ENCODE measurements around the gene LBH. TPM values are rescaled to one million over a fixed set of nuclear protein-coding genes. Genes with fewer than 3 reads are reported as not detected.

LBH gene
- polyA plus RNA-seq, 3 donors = 0.41 to 0.76 (median 0.42) TPM

GRCh38 chr2:30253873-30254684 is 22.7 kb downstream of the LBH start:
- H3K4me2 ChIP-seq (replicated peaks; ENCODE audit: extremely low read depth, low read length, poor library complexity, severe bottlenecking) = no peak overlapping the region
- TF ChIP-seq, protein P1, sequence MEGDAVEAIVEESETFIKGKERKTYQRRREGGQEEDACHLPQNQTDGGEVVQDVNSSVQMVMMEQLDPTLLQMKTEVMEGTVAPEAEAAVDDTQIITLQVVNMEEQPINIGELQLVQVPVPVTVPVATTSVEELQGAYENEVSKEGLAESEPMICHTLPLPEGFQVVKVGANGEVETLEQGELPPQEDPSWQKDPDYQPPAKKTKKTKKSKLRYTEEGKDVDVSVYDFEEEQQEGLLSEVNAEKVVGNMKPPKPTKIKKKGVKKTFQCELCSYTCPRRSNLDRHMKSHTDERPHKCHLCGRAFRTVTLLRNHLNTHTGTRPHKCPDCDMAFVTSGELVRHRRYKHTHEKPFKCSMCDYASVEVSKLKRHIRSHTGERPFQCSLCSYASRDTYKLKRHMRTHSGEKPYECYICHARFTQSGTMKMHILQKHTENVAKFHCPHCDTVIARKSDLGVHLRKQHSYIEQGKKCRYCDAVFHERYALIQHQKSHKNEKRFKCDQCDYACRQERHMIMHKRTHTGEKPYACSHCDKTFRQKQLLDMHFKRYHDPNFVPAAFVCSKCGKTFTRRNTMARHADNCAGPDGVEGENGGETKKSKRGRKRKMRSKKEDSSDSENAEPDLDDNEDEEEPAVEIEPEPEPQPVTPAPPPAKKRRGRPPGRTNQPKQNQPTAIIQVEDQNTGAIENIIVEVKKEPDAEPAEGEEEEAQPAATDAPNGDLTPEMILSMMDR (IDR thresholded peaks at IDR 0.05) = no peak
- intact Hi-C loops (cut with micrococcal nuclease) = no loop called here

GRCh38 chr2:30254685-30255001 is 23.3 kb downstream of the LBH start:
- no peaks in the 10 kb centered on the region for H3K27me3 ChIP-seq (ENCODE audit: control insufficient read depth in 2 of 2, insufficient read depth in 2 of 2, low read length in 2 of 2)
- H3K4me2 ChIP-seq (replicated peaks; ENCODE audit: extremely low read depth, low read length, poor library complexity, severe bottlenecking) = no peak overlapping the region
- H3K36me3 ChIP-seq (replicated peaks in 1 of 2; ENCODE audit: control insufficient read depth in 1 of 2, insufficient read depth in 2 of 2, low read length in 2 of 2) = no peaks in the 10 kb centered on the region
- TF ChIP-seq, protein P1 (IDR thresholded peaks at IDR 0.05) = no peak
- Mint-ChIP-seq H3K4me3 (no peak overlapping the region), H3K4me1 (no peaks in the 10 kb centered on the region), H3K36me3 (no peaks in the 10 kb centered on the region), H3K27me3 (ENCODE audit: low read depth in 3 of 3) (peaks cover 5 to 9% (median 8%) of the 10 kb centered on the region in 3 donors), H3K27ac (no peak overlapping the region), H3K9me3 (peaks cover 0 to 8% (median 0%) of the 10 kb centered on the region in 7 donors)
- no peaks in the 10 kb centered on the region for H3K4me1 ChIP-seq (ENCODE audit: control insufficient read depth in 1 of 2, insufficient read depth in 2 of 2, low read length in 2 of 2)
- no peak for DNase-seq
- no peaks in the 10 kb centered on the region for H3K9me3 ChIP-seq (replicated peaks in 1 of 2; ENCODE audit: control insufficient read depth in 1 of 2, insufficient read depth in 1 of 2, low read length in 2 of 2)
- H3K9ac ChIP-seq (ENCODE audit: insufficient read depth, low read length, poor library complexity, severe bottlenecking) = no peak overlapping the region
- no peak overlapping the region for H3K27ac ChIP-seq (ENCODE audit: low read depth in 1 of 2, low read length in 2 of 2)
- no peak overlapping the region for H2AFZ ChIP-seq (ENCODE audit: insufficient read depth, low read depth, low read length, poor library complexity, severe bottlenecking)
- H3K79me2 ChIP-seq (ENCODE audit: insufficient read depth, low read length) = no peaks in the 10 kb centered on the region
- no peak overlapping the region for H3K4me3 ChIP-seq (replicated peaks in 1 of 3; ENCODE audit: low read depth in 2 of 3, low read length in 3 of 3)
- WGBS (ENCODE audit: insufficient coverage) = 100% methylated on average over 1 of the region's 1 CpG
- H4K20me1 ChIP-seq (ENCODE audit: insufficient read depth, low read length) = no peaks in the 10 kb centered on the region
- intact Hi-C loops (cut with micrococcal nuclease) = no loop called here

More at GRCh38 chr2:30253873-30254684, 22.7 kb downstream of the LBH start:
- peaks cover 4 to 9% (median 6%) of the 10 kb centered on the region in 3 donors for H3K27me3 Mint-ChIP-seq (ENCODE audit: low read depth in 3 of 3)
- 96% methylated on average over 5 of the region's 9 CpGs for WGBS (ENCODE audit: insufficient coverage)
- Histone ChIP-seq H3K9ac (ENCODE audit: insufficient read depth, low read length, poor library complexity, severe bottlenecking) (no peak overlapping the region), H3K27me3 (ENCODE audit: control insufficient read depth in 2 of 2, insufficient read depth in 2 of 2, low read length in 2 of 2) (no peaks in the 10 kb centered on the region), H3K36me3 (replicated peaks in 1 of 2; ENCODE audit: control insufficient read depth in 1 of 2, insufficient read depth in 2 of 2, low read length in 2 of 2) (no peaks in the 10 kb centered on the region), H3K9me3 (replicated peaks in 1 of 2; ENCODE audit: control insufficient read depth in 1 of 2, insufficient read depth in 1 of 2, low read length in 2 of 2) (no peaks in the 10 kb centered on the region), H3K27ac (ENCODE audit: low read depth in 1 of 2, low read length in 2 of 2) (no peak overlapping the region), H4K20me1 (ENCODE audit: insufficient read depth, low read length) (no peaks in the 10 kb centered on the region), H3K79me2 (ENCODE audit: insufficient read depth, low read length) (no peaks in the 10 kb centered on the region), H3K4me1 (ENCODE audit: control insufficient read depth in 1 of 2, insufficient read depth in 2 of 2, low read length in 2 of 2) (no peaks in the 10 kb centered on the region), H3K4me3 (replicated peaks in 1 of 3; ENCODE audit: low read depth in 2 of 3, low read length in 3 of 3) (no peak overlapping the region), H2AFZ (ENCODE audit: insufficient read depth, low read depth, low read length, poor library complexity, severe bottlenecking) (no peak overlapping the region)
- H3K4me1 Mint-ChIP-seq = peaks cover 2% of the 10 kb centered on the region
- DNase-seq = no peak
- H3K9me3 Mint-ChIP-seq = peaks cover 0 to 8% (median 0%) of the 10 kb centered on the region in 7 donors
- H3K36me3 Mint-ChIP-seq = no peaks in the 10 kb centered on the region
- no peak overlapping the region for H3K27ac Mint-ChIP-seq
- H3K4me3 Mint-ChIP-seq = no peak overlapping the region

All from CD14-positive monocyte (primary cell).